Endothelial cell of umbilical vein (primary cell): ENCODE results near the gene CDK11B.

Source experiments
- CTCF ChIP-seq, 2 donors: IDR thresholded peaks; 1 replicate in 1 of 2; 2 replicates in 1 of 2; pipeline ENCODE4 v1.5.1; 2011; ENCODE audit warnings: low read length in 2 of 2, mild to moderate bottlenecking in 2 of 2, moderate library complexity in 2 of 2, control low read depth in 1 of 2, inconsistent platforms in 1 of 2, low read depth in 1 of 2; ENCODE audit not compliant: insufficient read depth in 1 of 2; ENCODE audit errors: extremely low read depth in 1 of 2
- EZH2 ChIP-seq: IDR thresholded peaks from 2 replicates; pipeline ENCODE4 v1.6.1; 2012; ENCODE audit warnings: borderline replicate concordance, low read depth, mild to moderate bottlenecking, moderate library complexity, low read length, inconsistent platforms; ENCODE audit not compliant: severe bottlenecking
- MAX ChIP-seq: IDR thresholded peaks from 2 replicates; pipeline ENCODE4 v1.6.1; 2011; ENCODE audit not compliant: insufficient read depth, insufficient read length
- POLR2A ChIP-seq: IDR thresholded peaks from 2 replicates; pipeline ENCODE4 v1.6.1; 2012; ENCODE audit warnings: low read depth, mild to moderate bottlenecking, control low read depth, low read length
- POLR2AphosphoS5 ChIP-seq: IDR thresholded peaks from 2 replicates; pipeline ENCODE4 v1.6.1; 2012; ENCODE audit warnings: low read depth, mild to moderate bottlenecking, control low read depth, low read length, moderate library complexity; ENCODE audit not compliant: insufficient read depth

GRCh38 chr1:1612104-1612400 is 46.8 kb downstream of the CDK11B start:
- no peak for TF ChIP-seq CTCF (IDR thresholded peaks at IDR 0.05; ENCODE audit: extremely low read depth in 1 of 2, insufficient read depth in 1 of 2, low read depth in 1 of 2, low read length in 2 of 2)
- TF ChIP-seq POLR2A, result no peak
- TF ChIP-seq EZH2, result no peak
- TF ChIP-seq POLR2AphosphoS5, result no peak
- TF ChIP-seq MAX, result no peak
